ENCODE results near the gene MFSD6. TPM values are rescaled to one million over a fixed set of nuclear protein-coding genes. Genes with fewer than 3 reads are reported as not detected.

MFSD6 gene
- total RNA-seq, 1 donor from 2014 or later, result 21.5 TPM

- intact Hi-C loops (cut with micrococcal nuclease), result no loop called here
- Mint-ChIP-seq H3K27me3 (no peaks in the 10 kb centered on the region), H3K4me1 (peaks cover 3% of the 10 kb centered on the region), H3K36me3 (ENCODE audit: low read depth) (peaks cover 64% of the 10 kb centered on the region), H3K9me3 (no peaks in the 10 kb centered on the region), H3K4me3 (no peak overlapping the region), H3K27ac (no peak overlapping the region)
- DNase-seq (no peak), ATAC-seq (ENCODE audit: low read depth) (no peak)
- no peak for TF ChIP-seq CTCF (IDR thresholded peaks at IDR 0.05)
- ChIA-PET CTCF (no interaction called here), POLR2A (no interaction called here)
Measured at GRCh38 chr2:190497428-190497827, 89.3 kb downstream of the MFSD6 start.

GRCh38 chr2:190499273-190499672, 91.1 kb downstream of the MFSD6 start:
- Mint-ChIP-seq H3K4me1 (no peaks in the 10 kb centered on the region), H3K27ac (no peak overlapping the region)
- no peak for ATAC-seq (ENCODE audit: low read depth)

GRCh38 chr2:190500054-190500502, 91.9 kb downstream of the MFSD6 start:
- CTCF ChIA-PET, result no interaction called here
- Mint-ChIP-seq H3K27ac (no peak overlapping the region), H3K27me3 (no peaks in the 10 kb centered on the region)

More at GRCh38 chr2:190499273-190499672, 91.1 kb downstream of the MFSD6 start:
- intact Hi-C loops (cut with micrococcal nuclease), result no loop called here
- ChIA-PET CTCF (no interaction called here), POLR2A (no interaction called here)
- Mint-ChIP-seq H3K9me3 (no peaks in the 10 kb centered on the region), H3K27me3 (no peaks in the 10 kb centered on the region), H3K36me3 (ENCODE audit: low read depth) (peaks cover 65% of the 10 kb centered on the region), H3K4me3 (no peak overlapping the region)
- no peak for DNase-seq
- TF ChIP-seq CTCF (IDR thresholded peaks at IDR 0.05), result no peak

GRCh38 chr2:190501231-190501630, 93.1 kb downstream of the MFSD6 start:
- no peak overlapping the region for H3K27ac Mint-ChIP-seq
- CTCF ChIA-PET, result no interaction called here

More at GRCh38 chr2:190500054-190500502, 91.9 kb downstream of the MFSD6 start:
- DNase-seq, result no peak
- no peak overlapping the region for H3K4me3 Mint-ChIP-seq
- H3K4me1 Mint-ChIP-seq, result no peaks in the 10 kb centered on the region
- intact Hi-C loops (cut with micrococcal nuclease), result no loop called here
- no peak for TF ChIP-seq CTCF (IDR thresholded peaks at IDR 0.05)
- H3K36me3 Mint-ChIP-seq (ENCODE audit: low read depth), result peaks cover 63% of the 10 kb centered on the region
- POLR2A ChIA-PET, result interaction anchor here (0.8 kb wide), 1 partner anchor 463 kb away, joined by 3 read pairs; no protein-coding TSS in a partner anchor
- ATAC-seq (ENCODE audit: low read depth), result no peak
- no peaks in the 10 kb centered on the region for H3K9me3 Mint-ChIP-seq

More at GRCh38 chr2:190501231-190501630, 93.1 kb downstream of the MFSD6 start:
- intact Hi-C loops (cut with micrococcal nuclease), result no loop called here
- no peak for DNase-seq
- Mint-ChIP-seq H3K4me1 (peaks cover 9% of the 10 kb centered on the region), H3K27me3 (no peaks in the 10 kb centered on the region), H3K36me3 (ENCODE audit: low read depth) (peaks cover 62% of the 10 kb centered on the region), H3K9me3 (no peaks in the 10 kb centered on the region), H3K4me3 (no peak overlapping the region)
- no peak for ATAC-seq (ENCODE audit: low read depth)
- TF ChIP-seq CTCF (IDR thresholded peaks at IDR 0.05), result no peak
- POLR2A ChIA-PET, result no interaction called here
